GM12878 (cell line): ENCODE measurements around the gene ZNF239. TPM values are rescaled to one million over a fixed set of nuclear protein-coding genes. Genes with fewer than 3 reads are reported as not detected.

Experiments
- ATF3 ChIP-seq: IDR thresholded peaks from 2 replicates; pipeline ENCODE4 v1.6.1; 2011; ENCODE audit warnings: low read depth, mild to moderate bottlenecking, low read length, moderate library complexity, borderline replicate concordance; ENCODE audit errors: extremely low read depth
- BHLHE40 ChIP-seq, 2 experiments: fragments of 450-650 bp in 1 of 2; IDR thresholded peaks; 2 replicates each; pipeline ENCODE4 v1.6.1; 2011 to 2017; ENCODE audit warnings: low read depth in 2 of 2, borderline replicate concordance in 1 of 2, improper control_type of control experiment in 1 of 2, low read length in 1 of 2, mild to moderate bottlenecking in 1 of 2
- BMI1 ChIP-seq: fragments of 450-650 bp; IDR thresholded peaks from 2 replicates; pipeline ENCODE4 v1.6.1; 2016; ENCODE audit warnings: mild to moderate bottlenecking, moderate library complexity, borderline replicate concordance
- EED ChIP-seq: sonication (generic); IDR thresholded peaks from 2 replicates; pipeline ENCODE4 v1.6.1; 2016; ENCODE audit warnings: antibody characterized with exemption, low read depth
- EZH2 ChIP-seq: IDR thresholded peaks from 2 replicates; pipeline ENCODE4 v1.6.1; 2012; ENCODE audit warnings: low read depth, mild to moderate bottlenecking, control low read depth, inconsistent platforms, low read length, borderline replicate concordance; ENCODE audit not compliant: control insufficient read depth
- GATAD2B ChIP-seq: fragments of 450-650 bp; conservative IDR thresholded peaks from 2 replicates; pipeline ENCODE4 v1.6.1; 2017; ENCODE audit warnings: low read depth, mild to moderate bottlenecking, moderate library complexity
- HDAC6 ChIP-seq: fragments of 200-600 bp; sonication (generic); IDR thresholded peaks from one replicate; pipeline ENCODE4 v1.8.0; 2017; ENCODE audit warnings: antibody characterized with exemption; ENCODE audit not compliant: unreplicated experiment
- IKZF1 ChIP-seq: fragments of 450-650 bp; conservative IDR thresholded peaks from 2 replicates; pipeline ENCODE4 v1.6.1; 2017; ENCODE audit warnings: antibody characterized with exemption, mild to moderate bottlenecking
- IRF5 ChIP-seq: fragments of 450-650 bp; IDR thresholded peaks from 2 replicates; pipeline ENCODE4 v1.6.1; 2017; ENCODE audit warnings: borderline replicate concordance
- LARP7 ChIP-seq: fragments of 450-650 bp; IDR thresholded peaks from 2 replicates; pipeline ENCODE4 v1.6.1; 2017; ENCODE audit warnings: mild to moderate bottlenecking
- MYC ChIP-seq: IDR thresholded peaks from 2 replicates; pipeline ENCODE4 v1.6.1; 2011; ENCODE audit warnings: mild to moderate bottlenecking, low read length, moderate library complexity, inconsistent platforms; ENCODE audit not compliant: insufficient read depth, insufficient replicate concordance, insufficient read length, severe bottlenecking
- NR2C2 ChIP-seq: IDR thresholded peaks from 2 replicates; pipeline ENCODE4 v1.6.1; 2011; ENCODE audit warnings: borderline replicate concordance, low read depth; ENCODE audit not compliant: control insufficient read depth, insufficient read length
- NR2F1 ChIP-seq: fragments of 450-650 bp; conservative IDR thresholded peaks from 2 replicates; pipeline ENCODE4 v1.6.1; 2017; ENCODE audit warnings: mild to moderate bottlenecking
- SIX5 ChIP-seq: IDR thresholded peaks from 2 replicates; pipeline ENCODE4 v1.6.1; 2011; ENCODE audit warnings: mild to moderate bottlenecking, low read depth, low read length, moderate library complexity; ENCODE audit not compliant: severe bottlenecking
- STAT3 ChIP-seq: IDR thresholded peaks from 2 replicates; pipeline ENCODE4 v1.6.1; 2011; ENCODE audit warnings: low read depth, low read length, improper control_type of control experiment
- TCF7 ChIP-seq: IDR thresholded peaks from 2 replicates; pipeline ENCODE4 v1.6.1; 2014; ENCODE audit warnings: antibody characterized with exemption, borderline replicate concordance
- USF1 ChIP-seq: IDR thresholded peaks from 2 replicates; pipeline ENCODE4 v1.6.1; 2011; ENCODE audit warnings: borderline replicate concordance, low read depth, mild to moderate bottlenecking, moderate library complexity, mixed read lengths, low read length; ENCODE audit not compliant: insufficient read depth; ENCODE audit errors: extremely low read length
- YY1 ChIP-seq: IDR thresholded peaks from 2 replicates; pipeline ENCODE4 v1.6.1; 2011; ENCODE audit warnings: low read depth, mild to moderate bottlenecking, low read length
- ZNF384 ChIP-seq: IDR thresholded peaks from 2 replicates; pipeline ENCODE4 v1.6.1; 2012; ENCODE audit warnings: low read depth, mild to moderate bottlenecking, low read length, improper control_type of control experiment, borderline replicate concordance
- ZNF687 ChIP-seq: fragments of 450-650 bp; IDR thresholded peaks from 2 replicates; pipeline ENCODE4 v1.6.1; 2017; ENCODE audit warnings: mild to moderate bottlenecking, moderate library complexity
- polyA plus RNA-seq, 11 experiments: library from polyadenylated mRNA; depleted of rRNA in 4 of 11; unstranded in 6 of 11; stranded (reverse) in 5 of 11; fragments of >200 nt; fragmentation: Nextera tagmentation in 4 of 11; fragmentation: Illumina TruSeq in 1 of 11; extraction: Ambion mirVana in 4 of 11; extraction: Trizol in 1 of 11; gene quantifications; 1 replicate in 1 of 11; 2 replicates in 10 of 11; pipeline versions ENCODE4 v1.2.1 to v1.2.3, GENCODE V29; 2011 to 2016; ENCODE audit warnings: inconsistent platforms in 2 of 11, missing spikeins in 2 of 11, low read depth in 1 of 11
- total RNA-seq, 4 experiments: library from RNA; depleted of rRNA in 3 of 4; stranded (reverse); fragments of >200 nt in 3 of 4; fragmentation: Illumina TruSeq in 1 of 4; extraction: Trizol in 1 of 4; gene quantifications; 2 replicates each; pipeline versions ENCODE4 v1.2.1 to v1.2.3, GENCODE V29; 2013 to 2021

ZNF239 gene
- total and polyA plus RNA-seq, 10 of the 15 experiments (the other 5 are each of a cell fraction or from before 2014, with no cell fraction given): 0.12 to 0.75 (median 0.43) TPM

- TF ChIP-seq IRF5 (no peak), YY1 (peak; percentile 46; the same call in 1 of the 2 replicates), STAT3 (no peak), GATAD2B (peak; percentile 49; the same call in 1 of the 2 replicates), EZH2 (no peak), NR2C2 (no peak), HDAC6 (no peak), ZNF687 (0 out of 2 replicates have a peak, but pooled peaks have one; percentile 50), BMI1 (no peak), ZNF384 (no peak), ATF3 (no peak), USF1 (peak; percentile 15), TCF7 (no peak), IKZF1 (peak; percentile 66), EED (no peak), SIX5 (peak; percentile 70), LARP7 (0 out of 2 replicates have a peak, but pooled peaks have one; percentile 50), BHLHE40 (IDR thresholded peaks at IDR 0.05; ENCODE audit: borderline replicate concordance in 1 of 2, low read depth in 2 of 2, low read length in 1 of 2) (peak; percentile 91 to 96), MYC (peak; percentile 52), NR2F1 (peak; percentile 72)
Observed at GRCh38 chr10:43574001-43574892, at the start of gene ZNF239 (continued).
